K562 (cell line): ENCODE measurements around the gene SRGAP3. TPM values are rescaled to one million over a fixed set of nuclear protein-coding genes. Genes with fewer than 3 reads are reported as not detected.

Experiments
- CHD2 ChIP-seq: IDR thresholded peaks from 2 replicates; pipeline ENCODE4 v1.6.1; 2011; ENCODE audit warnings: low read depth, low read length
- E2F6 ChIP-seq, 2 experiments: IDR thresholded peaks; 2 replicates each; pipeline ENCODE4 v1.6.1; 2011; ENCODE audit warnings: borderline replicate concordance in 1 of 2, control low read depth in 1 of 2, low read depth in 1 of 2, low read length in 1 of 2, mild to moderate bottlenecking in 1 of 2, mixed read lengths in 1 of 2, moderate library complexity in 1 of 2; ENCODE audit not compliant: insufficient read depth in 1 of 2, insufficient read length in 1 of 2, poor library complexity in 1 of 2, severe bottlenecking in 1 of 2; ENCODE audit errors: extremely low read depth in 1 of 2
- E2F8 ChIP-seq: fragments of 450-650 bp; IDR thresholded peaks from 2 replicates; pipeline ENCODE4 v1.7.1; 2018; ENCODE audit warnings: mild to moderate bottlenecking, low read depth; ENCODE audit not compliant: partially characterized antibody
- E4F1 ChIP-seq: fragments of 250-450 bp; sonication (Bioruptor Pico); IDR thresholded peaks from 2 replicates; pipeline ENCODE4 v1.5.0; 2021; ENCODE audit warnings: mild to moderate bottlenecking, borderline replicate concordance
- MBD2 ChIP-seq: sonication (generic); IDR thresholded peaks from 2 replicates; pipeline ENCODE4 v1.6.1; 2016; ENCODE audit warnings: low read depth, borderline replicate concordance
- MTF1 ChIP-seq: fragments of 250-450 bp; sonication (Bioruptor Pico); IDR thresholded peaks from 2 replicates; pipeline ENCODE4 v1.9.0; 2021; ENCODE audit warnings: moderate library complexity, mild to moderate bottlenecking, inconsistent platforms, borderline replicate concordance
- NFYB ChIP-seq: IDR thresholded peaks from 2 replicates; pipeline ENCODE4 v1.6.1; 2011; ENCODE audit warnings: mild to moderate bottlenecking, moderate library complexity; ENCODE audit not compliant: insufficient read length; ENCODE audit errors: extremely low read depth
- PTTG1 ChIP-seq: fragments of 450-650 bp; IDR thresholded peaks from 2 replicates; pipeline ENCODE4 v1.6.1; 2016; ENCODE audit warnings: low read depth, mild to moderate bottlenecking, missing genetic modification characterization, missing compliant biosample characterization
- RAD21 ChIP-seq, 2 experiments: fragments of 250-450 bp in 1 of 2; fragments of 450-650 bp in 1 of 2; sonication (Bioruptor Pico) in 1 of 2; formaldehyde crosslinking in 1 of 2; IDR thresholded peaks in 1 of 2; conservative IDR thresholded peaks in 1 of 2; 2 replicates each; pipeline versions ENCODE4 v1.4.0 to v1.8.0; 2020 to 2022; ENCODE audit warnings: mild to moderate bottlenecking in 2 of 2, moderate library complexity in 1 of 2
- RNF219 ChIP-seq: fragments of 250-450 bp; sonication (Bioruptor Pico); IDR thresholded peaks from 2 replicates; pipeline ENCODE4 v1.5.0; 2022; ENCODE audit warnings: mild to moderate bottlenecking
- ZBTB34 ChIP-seq: fragments of 250-450 bp; sonication (Bioruptor Pico); IDR thresholded peaks from 2 replicates; pipeline ENCODE4 v1.8.0; 2021; ENCODE audit warnings: mild to moderate bottlenecking, moderate library complexity
- ZNF436 ChIP-seq: fragments of 250-450, 450-650 bp; sonication (Bioruptor Pico); formaldehyde crosslinking; IDR thresholded peaks from 2 replicates; pipeline ENCODE4 v1.7.0; 2020; ENCODE audit warnings: mild to moderate bottlenecking
- ZZZ3 ChIP-seq: fragments of 450-650 bp; IDR thresholded peaks from 2 replicates; pipeline ENCODE4 v1.6.1; 2016; ENCODE audit warnings: antibody characterized with exemption, mild to moderate bottlenecking, moderate library complexity
- polyA plus RNA-seq, 8 experiments: library from polyadenylated mRNA; depleted of rRNA in 4 of 8; stranded (reverse) in 5 of 8; unstranded in 3 of 8; fragments of >200 nt; fragmentation: Nextera tagmentation in 2 of 8; fragmentation: Illumina TruSeq in 1 of 8; extraction: Ambion mirVana in 2 of 8; extraction: Trizol in 1 of 8; gene quantifications; 2 replicates each; pipeline versions ENCODE4 v1.2.1 to v1.2.3, GENCODE V29; 2011 to 2014; ENCODE audit warnings: inconsistent platforms in 1 of 8, missing spikeins in 1 of 8
- total RNA-seq, 7 experiments: library from RNA; depleted of rRNA in 6 of 7; stranded (reverse); fragments of >200 nt in 6 of 7; fragmentation: Illumina TruSeq in 2 of 7; extraction: Trizol in 2 of 7; gene quantifications; 2 replicates each; pipeline versions ENCODE4 v1.2.1 to v1.2.3, GENCODE V29; 2011 to 2021; ENCODE audit warnings: low replicate concordance in 1 of 7

SRGAP3 gene
- total and polyA plus RNA-seq, 9 of the 15 experiments (the other 6 are each of a cell fraction or from before 2014, with no cell fraction given): 0.11 to 0.85 (median 0.35) TPM; not detected in 2

GRCh38 chr3:8963137-8963853, 286.2 kb downstream of the SRGAP3 start, which contains the start of gene RAD18 (continued):
- TF ChIP-seq E4F1 (no peak), ZZZ3 (no peak), E2F8 (peak; percentile 95), RAD21 (CRISPR knock-in tag; conservative IDR thresholded peaks at IDR 0.05 in 1 of 2, IDR thresholded peaks at IDR 0.05 in 1 of 2) (no peak; a peak in 1 of 4 replicates), MTF1 (CRISPR knock-in tag) (no peak), CHD2 (no peak), E2F6 (IDR thresholded peaks at IDR 0.05; ENCODE audit: borderline replicate concordance in 1 of 2, extremely low read depth in 1 of 2, insufficient read depth in 1 of 2, insufficient read length in 1 of 2, low read depth in 1 of 2, low read length in 1 of 2, poor library complexity in 1 of 2, severe bottlenecking in 1 of 2) (peak; percentile 64 to 77), MBD2 (peak; percentile 88), ZBTB34 (CRISPR knock-in tag) (no peak), ZNF436 (CRISPR knock-in tag) (no peak), PTTG1 (tag) (no peak), NFYB (no peak), RNF219 (CRISPR knock-in tag) (no peak)
